H1 (cell line): Measurements from ENCODE around the gene DIP2C. TPM values are rescaled to one million over a fixed set of nuclear protein-coding genes. Genes with fewer than 3 reads are reported as not detected.

Experiments
- CTCF ChIA-PET: fragments of 300-600 bp; sonication (Branson Sonifier 250); formaldehyde crosslinking; loops from one replicate; lab custom pipeline; 2021; ENCODE audit not compliant: partially characterized antibody; lab: Charles Lee
- POLR2A ChIA-PET: fragments of 300-600 bp; sonication (Branson Sonifier 250); formaldehyde crosslinking; loops from one replicate; lab custom pipeline; 2021; ENCODE audit warnings: inconsistent platforms; ENCODE audit not compliant: partially characterized antibody; lab: Charles Lee
- DNase-seq, 2 experiments: peaks; one replicate each; pipeline versions ENCODE4 v3.0.0 to v3.0.0-alpha.2; 2010 to 2022; ENCODE audit warnings: low spot score in 2 of 2, low read depth in 1 of 2, mixed read lengths in 1 of 2
- FAIRE-seq: peaks from 2 replicates; lab custom pipeline; 2011; peaks lifted over from hg19 to GRCh38; lab: Jason Lieb, UNC
- H2AFZ ChIP-seq: 2 replicates; pipeline ENCODE4 v1.8.1; 2012; ENCODE audit warnings: low read length, inconsistent platforms
- H2AK5ac ChIP-seq: 2 replicates; pipeline ENCODE4 v1.6.1; 2013; ENCODE audit warnings: low read depth, low read length
- H2BK120ac ChIP-seq: replicated peaks from 2 replicates; pipeline ENCODE3; 2013; ENCODE audit warnings: low read depth, low read length, inconsistent platforms
- H2BK12ac ChIP-seq: 2 replicates; pipeline ENCODE4 v1.6.1; 2013; ENCODE audit warnings: low read depth, low read length
- H2BK15ac ChIP-seq: 2 replicates; pipeline ENCODE4 v1.6.1; 2013; ENCODE audit warnings: low read length
- H2BK20ac ChIP-seq: 2 replicates; pipeline ENCODE4 v1.6.1; 2013; ENCODE audit warnings: low read length
- H2BK5ac ChIP-seq: 2 replicates; pipeline ENCODE4 v1.6.1; 2013; ENCODE audit warnings: low read depth, low read length
- H3K14ac ChIP-seq: 2 replicates; pipeline ENCODE4 v1.6.1; 2013; ENCODE audit warnings: inconsistent platforms; ENCODE audit not compliant: insufficient read length
- H3K18ac ChIP-seq: 2 replicates; pipeline ENCODE4 v1.6.1; 2013; ENCODE audit warnings: low read length; ENCODE audit errors: extremely low read depth
- H3K23ac ChIP-seq: 2 replicates; pipeline ENCODE4 v1.6.1; 2013; ENCODE audit warnings: inconsistent platforms; ENCODE audit not compliant: insufficient read length
- H3K23me2 ChIP-seq: 2 replicates; pipeline ENCODE4 v1.6.1; 2013; ENCODE audit warnings: low read depth, low read length
- H3K27ac ChIP-seq: 2 replicates; pipeline ENCODE4 v1.6.1; 2011; ENCODE audit warnings: low read depth, low read length, inconsistent platforms
- H3K27me3 ChIP-seq, 4 experiments: replicated peaks in 1 of 4; 1 replicate in 1 of 4; 2 replicates in 3 of 4; pipeline versions ENCODE4 v1.6.1 to v1.8.1; 2011 to 2013; ENCODE audit warnings: low read length in 3 of 4, mild to moderate bottlenecking in 3 of 4, inconsistent platforms in 2 of 4, mixed read lengths in 2 of 4, moderate library complexity in 1 of 4; ENCODE audit not compliant: control insufficient read depth in 3 of 4, insufficient read depth in 3 of 4; ENCODE audit errors: extremely low read depth in 1 of 4
- H3K36me3 ChIP-seq, 4 experiments: 2 replicates each; pipeline versions ENCODE4 v1.6.1 to v1.8.1; 2011 to 2013; ENCODE audit warnings: mild to moderate bottlenecking in 4 of 4, low read length in 3 of 4, moderate library complexity in 2 of 4, control low read depth in 1 of 4, inconsistent platforms in 1 of 4; ENCODE audit not compliant: insufficient read depth in 4 of 4, control insufficient read depth in 2 of 4
- H3K4ac ChIP-seq: replicated peaks from 2 replicates; pipeline ENCODE3; 2013; ENCODE audit warnings: low read length, low read depth, mixed read lengths, inconsistent platforms; ENCODE audit not compliant: insufficient read length
- H3K4me1 ChIP-seq, 4 experiments: replicated peaks in 1 of 4; 1 replicate in 1 of 4; 2 replicates in 3 of 4; pipeline versions ENCODE4 v1.6.1 to v1.8.1; 2011 to 2013; ENCODE audit warnings: low read length in 3 of 4, inconsistent platforms in 2 of 4, mixed read lengths in 1 of 4; ENCODE audit not compliant: insufficient read depth in 4 of 4, control insufficient read depth in 3 of 4
- H3K4me2 ChIP-seq, 2 experiments: 2 replicates each; pipeline versions ENCODE4 v1.6.1 to v1.8.1; 2011 to 2013; ENCODE audit warnings: low read depth in 2 of 2, low read length in 2 of 2, control low read depth in 1 of 2, inconsistent platforms in 1 of 2, mild to moderate bottlenecking in 1 of 2; ENCODE audit not compliant: insufficient read depth in 1 of 2
- H3K4me3 ChIP-seq, 4 experiments: fragments of 200-600, 300-600 bp in 1 of 4; sonication (generic), shearing (Covaris generic), sonication (Bioruptor Twin) in 1 of 4; 2 replicates each; pipeline versions ENCODE4 v1.5.1 to v1.8.1; 2011 to 2016; ENCODE audit warnings: low read length in 4 of 4, low read depth in 3 of 4, control low read depth in 2 of 4, inconsistent platforms in 2 of 4, mild to moderate bottlenecking in 2 of 4, mixed read lengths in 1 of 4, moderate library complexity in 1 of 4; ENCODE audit not compliant: insufficient read depth in 2 of 4; ENCODE audit errors: extremely low read depth in 1 of 4
- H3K56ac ChIP-seq: replicated peaks from 2 replicates; pipeline ENCODE3; 2013; ENCODE audit warnings: low read depth, mild to moderate bottlenecking, mixed read lengths, low read length, inconsistent platforms; ENCODE audit not compliant: insufficient read length
- H3K79me1 ChIP-seq: 2 replicates; pipeline ENCODE4 v1.6.1; 2013; ENCODE audit warnings: low read depth, low read length, control low read depth
- H3K79me2 ChIP-seq, 2 experiments: 2 replicates each; pipeline versions ENCODE4 v1.6.1 to v1.8.1; 2012 to 2013; ENCODE audit warnings: low read length in 2 of 2, mild to moderate bottlenecking in 2 of 2, inconsistent platforms in 1 of 2; ENCODE audit not compliant: insufficient read depth in 2 of 2, control insufficient read depth in 1 of 2
- H3K9ac ChIP-seq, 4 experiments: replicated peaks in 1 of 4; 1 replicate in 1 of 4; 2 replicates in 3 of 4; pipeline versions ENCODE4 v1.6.1 to v1.8.1; 2011 to 2013; ENCODE audit warnings: low read depth in 3 of 4, low read length in 3 of 4, control low read depth in 2 of 4, mild to moderate bottlenecking in 2 of 4, moderate library complexity in 2 of 4, inconsistent platforms in 1 of 4; ENCODE audit errors: extremely low read depth in 1 of 4
- H3K9me3 ChIP-seq, 2 experiments: 2 replicates each; pipeline versions ENCODE4 v1.6.1 to v1.8.1; 2012 to 2013; ENCODE audit warnings: mild to moderate bottlenecking in 2 of 2, moderate library complexity in 2 of 2, control low read depth in 1 of 2, inconsistent platforms in 1 of 2, low read depth in 1 of 2, low read length in 1 of 2, mixed read lengths in 1 of 2; ENCODE audit not compliant: insufficient read depth in 2 of 2
- H4K20me1 ChIP-seq, 2 experiments: replicated peaks in 1 of 2; 2 replicates each; pipeline versions ENCODE3 to v1.8.1; 2011 to 2013; ENCODE audit warnings: inconsistent platforms in 2 of 2, low read length in 2 of 2, mild to moderate bottlenecking in 1 of 2; ENCODE audit not compliant: insufficient read depth in 2 of 2, control insufficient read depth in 1 of 2
- H4K5ac ChIP-seq: 2 replicates; pipeline ENCODE4 v1.6.1; 2013; ENCODE audit warnings: low read length, low read depth, mixed read lengths, inconsistent platforms; ENCODE audit not compliant: insufficient read length
- H4K8ac ChIP-seq: 2 replicates; pipeline ENCODE4 v1.8.0; 2013; ENCODE audit warnings: mild to moderate bottlenecking, moderate library complexity, low read length, inconsistent platforms; ENCODE audit not compliant: insufficient read depth; ENCODE audit errors: extremely low read depth
- H4K91ac ChIP-seq: replicated peaks from 2 replicates; pipeline ENCODE3; 2013; ENCODE audit warnings: low read length, mixed read lengths, inconsistent platforms; ENCODE audit not compliant: insufficient read length
- CEBPB ChIP-seq: IDR thresholded peaks from 2 replicates; pipeline ENCODE4 v1.6.1; 2012; ENCODE audit warnings: low read depth, low read length
- RAD21 ChIP-seq, 2 experiments: IDR thresholded peaks in 1 of 2; conservative IDR thresholded peaks in 1 of 2; 2 replicates each; pipeline ENCODE4 v1.6.1; 2011; ENCODE audit warnings: low read depth in 2 of 2, low read length in 2 of 2, improper control_type of control experiment in 1 of 2, inconsistent platforms in 1 of 2, mild to moderate bottlenecking in 1 of 2, moderate library complexity in 1 of 2
- SRF ChIP-seq: IDR thresholded peaks from 2 replicates; pipeline ENCODE4 v1.6.1; 2011; ENCODE audit warnings: mild to moderate bottlenecking, low read depth, low read length, moderate library complexity
- WGBS, 2 experiments: shearing (Covaris generic) in 1 of 2; methylation state at CpG; one replicate each; pipeline versions ENCODE4 v1.1.6 to v1.1.7; 2013 to 2015; ENCODE audit warnings: low lambda C conversion rate in 2 of 2, mixed read lengths in 2 of 2, inconsistent platforms in 1 of 2, low coverage in 1 of 2, missing lambda C conversion rate in 1 of 2; ENCODE audit not compliant: insufficient replicate concordance in 2 of 2, insufficient coverage in 1 of 2, insufficient read length in 1 of 2; ENCODE audit errors: extremely low coverage in 1 of 2, missing lambda C conversion rate in 1 of 2; 5-methylcytosine and 5-hydroxymethylcytosine counted together
- polyA plus RNA-seq, 7 experiments: library from polyadenylated mRNA; depleted of rRNA in 3 of 7; stranded (reverse) in 5 of 7; unstranded in 2 of 7; fragments of >200 nt in 5 of 7; fragments of 200-250 nt in 2 of 7; gene quantifications; 1 replicate in 5 of 7; 2 replicates in 1 of 7; 4 replicates in 1 of 7; pipeline versions ENCODE4 v1.2.1 to v1.2.3, GENCODE V29; 2011 to 2013; ENCODE audit warnings: missing spikeins in 2 of 7, mixed read lengths in 2 of 7
- total RNA-seq: library from RNA; stranded (reverse); fragmentation: NEBNext Ultra II Directional; extraction: Animal tissue kit (Norgen Biotek cat#: 25700); gene quantifications from 2 replicates; pipeline ENCODE4 v1.2.1, GENCODE V29; 2021

Gene DIP2C
- total and polyA plus RNA-seq, 2 of the 8 experiments (the other 6 are each of a cell fraction or from before 2014, with no cell fraction given) = 3.8 to 9.3 TPM

- H3K14ac ChIP-seq = no peak overlapping the region
- H3K23me2 ChIP-seq = peaks cover 2% of the 10 kb centered on the region; the same call in 1 of the 2 replicates
- no peaks in the 10 kb centered on the region for H3K9me3 ChIP-seq
- no peak overlapping the region for H3K18ac ChIP-seq
- H2BK12ac ChIP-seq = no peak overlapping the region
- no peak overlapping the region for H2AFZ ChIP-seq
- H3K4ac ChIP-seq = no peak overlapping the region
- POLR2A ChIA-PET = no interaction called here
- no peaks in the 10 kb centered on the region for H3K27me3 ChIP-seq
- no peak overlapping the region for H3K4me2 ChIP-seq
- 95% methylated on average over 24 of the region's 24 CpGs; no CpG with 5 or more reads in 1 of the 2 experiments for WGBS, 2 experiments
- no peak overlapping the region for H2BK120ac ChIP-seq
- H4K5ac ChIP-seq = no peak overlapping the region
- H3K4me1 ChIP-seq = no peaks in the 10 kb centered on the region
- TF ChIP-seq RAD21 (IDR thresholded peaks at IDR 0.05 in 1 of 2, conservative IDR thresholded peaks at IDR 0.05 in 1 of 2; ENCODE audit: low read depth in 2 of 2, low read length in 2 of 2) = no peak
- no peak for TF ChIP-seq CEBPB
- no peak for TF ChIP-seq SRF
- no peak overlapping the region for H3K27ac ChIP-seq
- H3K36me3 ChIP-seq = no peaks in the 10 kb centered on the region; a peak in 3 of 8 replicates
- DNase-seq (no peak), FAIRE-seq (no peak)
- CTCF ChIA-PET = interaction anchor here (1.5 kb wide), 1 partner anchor 34 kb away, joined by 4 read pairs; no protein-coding TSS in a partner anchor
- H2BK15ac ChIP-seq = no peak overlapping the region
- H3K23ac ChIP-seq = no peak overlapping the region
- H3K9ac ChIP-seq = no peak overlapping the region
- H4K8ac ChIP-seq = no peak overlapping the region
- H2AK5ac ChIP-seq = no peak overlapping the region
- H3K79me2 ChIP-seq = no peaks in the 10 kb centered on the region
- no peaks in the 10 kb centered on the region for H3K79me1 ChIP-seq
- H2BK5ac ChIP-seq = no peak overlapping the region
- H3K56ac ChIP-seq = no peak overlapping the region
- no peaks in the 10 kb centered on the region for H4K20me1 ChIP-seq
- H4K91ac ChIP-seq = no peak overlapping the region
- H2BK20ac ChIP-seq = no peak overlapping the region
- no peak overlapping the region for H3K4me3 ChIP-seq
Measured at GRCh38 chr10:364267-364775, 325.1 kb downstream of the DIP2C start.
